GM21447 (cell line): ENCODE results near the gene PRPSAP1.
A peak's percentile ranks its signal among the peaks of the same experiment; 100 is the strongest.

Experiments used
- ATAC-seq: cut with Tn5 transposase; IDR thresholded peaks from one replicate; pipeline ENCODE4 v1.9.1; 2021; ENCODE audit not compliant: unreplicated experiment

The PRPSAP1 gene

DNA sequence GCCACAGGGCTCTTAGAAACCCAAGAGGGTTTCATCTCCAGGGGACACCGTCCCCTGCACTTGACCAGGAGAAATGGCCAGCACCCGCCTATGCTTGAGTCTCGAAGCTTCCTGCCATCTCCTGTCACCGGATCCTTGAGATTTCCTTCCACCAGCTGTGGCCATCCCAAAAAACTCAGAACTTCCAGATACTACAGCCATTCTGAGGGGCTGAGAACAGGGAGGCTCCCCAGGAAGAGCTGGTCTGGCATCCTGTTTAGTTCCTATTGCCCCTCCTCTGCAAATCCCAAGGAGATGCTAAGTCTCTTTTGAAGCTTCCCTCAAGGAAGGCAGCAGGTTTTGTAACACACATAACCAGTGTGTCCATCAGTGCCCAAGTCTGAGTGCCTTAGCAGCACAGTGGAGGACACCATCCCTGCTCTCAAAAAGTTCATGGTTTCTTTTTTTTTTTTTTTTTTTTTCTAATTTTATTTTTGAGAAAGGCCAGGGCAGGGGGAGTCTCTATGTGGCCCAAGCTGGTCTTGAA lies 86.6 kb downstream of the PRPSAP1 start:
- ATAC-seq, result no peak

DNA sequence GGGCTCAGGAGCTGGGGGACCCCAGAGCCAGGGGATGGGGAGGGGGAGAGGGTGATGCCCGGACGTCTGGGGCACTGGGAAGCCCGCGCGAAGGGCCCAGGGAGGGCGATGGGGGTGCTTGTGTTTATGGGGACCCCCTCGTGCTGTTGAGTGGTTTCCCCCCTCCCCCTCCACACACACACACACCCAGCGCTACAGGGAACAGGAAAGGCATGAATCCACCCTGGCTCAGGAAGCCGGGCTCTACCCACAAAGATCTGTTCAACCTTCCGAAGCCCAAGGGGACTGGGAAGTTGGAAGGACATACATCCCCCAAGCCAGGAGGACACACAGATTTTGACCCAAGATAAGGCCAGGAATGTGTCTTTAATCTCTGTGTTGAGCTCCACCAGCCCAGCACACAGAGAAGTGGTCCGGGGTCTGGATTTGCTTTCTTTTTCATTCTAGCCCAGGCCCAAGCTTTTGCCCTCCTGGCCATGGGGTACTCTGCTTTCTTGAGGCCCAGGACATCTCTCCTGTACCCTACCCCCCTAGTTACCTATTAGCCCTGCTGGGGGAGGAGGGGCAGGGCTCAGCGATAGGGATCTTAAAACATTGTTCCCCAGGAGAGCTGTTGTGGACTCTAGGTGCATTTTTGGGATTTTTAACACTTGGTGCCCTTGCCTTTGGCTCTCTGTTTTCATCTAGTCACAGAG lies 87.3 kb downstream of the PRPSAP1 start:
- ATAC-seq, result no peak

DNA sequence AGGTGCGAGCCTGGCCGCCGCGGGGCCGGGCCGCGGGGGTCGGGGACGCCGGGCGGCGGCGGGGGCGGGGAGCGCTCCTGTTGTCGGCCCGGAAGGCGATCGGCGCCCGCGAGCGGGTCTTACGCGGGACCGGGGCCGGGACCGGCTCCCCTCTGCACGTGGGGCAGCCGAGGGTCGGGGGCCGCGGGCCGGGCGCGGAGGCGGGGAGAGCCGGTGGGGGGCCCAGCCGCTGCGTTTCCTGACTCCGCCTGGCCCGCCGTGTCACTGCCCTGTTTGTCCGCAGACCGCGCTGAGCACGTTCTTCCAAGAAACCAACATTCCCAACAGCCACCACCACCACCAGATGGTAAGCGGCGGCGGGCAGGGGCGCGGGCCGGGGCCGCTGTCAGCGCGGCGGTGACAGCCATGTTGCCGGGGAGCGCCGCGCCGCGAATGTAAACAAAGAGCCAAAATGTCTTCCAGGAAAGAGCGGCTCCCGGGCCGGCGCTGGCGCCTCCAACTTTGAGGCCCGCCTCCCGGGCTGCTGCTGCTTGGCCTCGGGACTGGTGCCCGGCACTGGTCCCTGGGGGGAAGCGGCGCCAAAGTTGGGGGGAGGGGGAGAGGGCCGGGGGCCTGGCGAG lies 88.0 kb downstream of the PRPSAP1 start:
- ATAC-seq, result no peak

DNA sequence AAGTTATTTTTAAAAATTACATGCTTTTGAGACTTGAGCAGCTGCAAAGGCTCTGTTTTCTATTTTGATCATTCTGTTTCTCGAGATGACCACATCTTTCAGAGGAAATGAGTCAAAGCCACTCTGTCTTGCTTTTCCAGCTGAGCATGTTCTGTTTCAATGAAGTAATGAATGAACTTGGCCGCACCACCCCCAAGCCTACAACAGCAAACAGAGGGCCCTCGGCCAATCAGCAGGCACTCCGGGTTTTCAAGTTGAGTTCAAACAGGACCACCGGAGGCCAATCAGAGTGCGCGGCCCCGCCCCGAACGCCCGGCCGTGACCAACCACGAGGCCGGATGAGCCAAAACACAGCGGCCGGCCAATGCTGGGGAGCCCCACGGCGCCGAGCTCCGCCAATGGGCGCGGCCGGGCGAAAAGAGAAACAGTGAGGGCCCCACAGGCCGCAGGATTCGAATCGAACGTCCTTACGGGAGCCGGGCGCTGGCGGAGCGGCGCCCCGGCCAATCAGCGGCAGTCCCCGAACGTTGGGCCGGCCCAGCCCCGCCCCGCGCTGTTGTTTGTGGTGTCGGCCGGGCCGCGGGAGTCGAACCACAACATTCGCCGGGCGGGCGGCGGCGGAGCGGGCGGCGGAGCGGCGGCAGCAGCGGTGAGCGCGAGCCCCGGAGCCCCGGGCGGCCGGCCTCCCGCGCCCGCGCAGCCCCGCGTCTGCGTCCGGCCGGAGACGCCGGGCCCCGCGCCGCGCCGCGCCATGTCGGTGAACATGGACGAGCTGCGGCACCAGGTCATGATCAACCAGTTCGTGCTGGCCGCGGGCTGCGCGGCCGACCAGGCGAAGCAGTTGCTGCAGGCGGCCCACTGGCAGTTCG lies 88.7 kb downstream of the PRPSAP1 start, which contains the start of gene UBALD2:
Gene UBALD2 (plus strand): TSS at position 594 of the 869 bp plus-strand sequence. CDS start 158 bp downstream, at position 752.
- ATAC-seq, result peak; percentile 59

DNA sequence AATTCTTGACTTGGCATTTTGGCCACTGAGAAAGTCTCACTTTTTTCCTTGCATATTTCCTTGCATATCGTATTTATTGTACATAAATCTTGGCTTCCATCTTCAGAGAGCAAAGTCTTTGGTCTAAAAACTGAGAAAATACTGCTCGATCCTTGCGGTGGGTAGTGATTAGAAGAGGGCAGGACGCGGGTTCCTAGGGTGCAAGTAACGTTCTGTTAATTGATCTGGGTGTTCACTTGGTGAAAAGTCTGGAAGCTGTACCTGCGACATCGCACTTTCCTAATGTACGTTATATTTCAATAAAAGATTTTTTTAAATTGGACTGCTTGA lies 89.3 kb downstream of the PRPSAP1 start:
- peak; percentile 0 for ATAC-seq

DNA sequence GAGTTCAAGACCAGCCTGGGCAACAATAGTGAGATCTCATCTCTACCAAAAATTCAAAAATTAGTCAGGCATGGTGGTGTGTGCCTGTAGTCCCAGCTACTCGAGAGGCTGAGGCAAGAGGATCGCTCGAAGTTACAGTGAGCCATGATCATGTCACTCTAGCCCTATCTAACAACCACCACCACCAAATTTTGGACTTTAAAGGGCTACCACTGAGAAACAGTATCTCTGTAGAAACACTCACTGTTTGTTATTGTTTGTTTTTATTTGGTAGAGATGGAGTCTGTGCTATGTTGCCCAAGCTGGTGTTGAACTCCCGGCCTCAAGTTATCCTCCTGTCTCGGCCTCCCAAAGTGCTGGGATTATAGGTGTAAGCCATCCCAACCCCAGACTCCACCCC lies 89.8 kb downstream of the PRPSAP1 start:
- no peak for ATAC-seq

DNA sequence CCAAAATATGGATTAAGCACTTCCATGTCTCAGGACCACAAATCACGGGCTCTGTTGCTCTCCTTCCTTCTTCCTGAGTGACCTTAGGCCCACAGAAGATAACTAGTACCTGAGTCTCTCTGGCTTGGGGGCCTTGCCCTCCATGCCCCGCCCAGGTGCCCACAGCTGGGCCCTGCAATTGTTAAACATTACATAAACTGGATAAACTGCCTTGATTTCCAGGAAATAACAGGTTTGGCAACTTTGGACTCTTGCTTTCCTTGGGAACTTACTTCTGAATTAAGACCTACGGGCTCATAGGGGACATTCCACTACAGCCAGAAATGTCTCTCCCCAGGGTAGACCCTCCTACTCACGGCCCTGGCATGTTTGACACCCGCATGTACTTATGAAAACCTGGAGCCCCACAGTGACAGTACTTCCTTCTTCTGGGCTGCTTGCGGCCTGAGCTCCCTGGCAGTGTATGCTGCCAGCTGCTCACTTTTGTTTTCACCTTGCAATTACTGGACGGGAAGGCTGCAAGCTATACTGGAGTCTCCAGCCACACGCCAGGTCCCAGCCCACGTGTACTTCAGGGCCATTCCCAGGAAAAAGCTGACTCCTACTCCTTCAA lies 90.9 kb downstream of the PRPSAP1 start:
- no peak for ATAC-seq

DNA sequence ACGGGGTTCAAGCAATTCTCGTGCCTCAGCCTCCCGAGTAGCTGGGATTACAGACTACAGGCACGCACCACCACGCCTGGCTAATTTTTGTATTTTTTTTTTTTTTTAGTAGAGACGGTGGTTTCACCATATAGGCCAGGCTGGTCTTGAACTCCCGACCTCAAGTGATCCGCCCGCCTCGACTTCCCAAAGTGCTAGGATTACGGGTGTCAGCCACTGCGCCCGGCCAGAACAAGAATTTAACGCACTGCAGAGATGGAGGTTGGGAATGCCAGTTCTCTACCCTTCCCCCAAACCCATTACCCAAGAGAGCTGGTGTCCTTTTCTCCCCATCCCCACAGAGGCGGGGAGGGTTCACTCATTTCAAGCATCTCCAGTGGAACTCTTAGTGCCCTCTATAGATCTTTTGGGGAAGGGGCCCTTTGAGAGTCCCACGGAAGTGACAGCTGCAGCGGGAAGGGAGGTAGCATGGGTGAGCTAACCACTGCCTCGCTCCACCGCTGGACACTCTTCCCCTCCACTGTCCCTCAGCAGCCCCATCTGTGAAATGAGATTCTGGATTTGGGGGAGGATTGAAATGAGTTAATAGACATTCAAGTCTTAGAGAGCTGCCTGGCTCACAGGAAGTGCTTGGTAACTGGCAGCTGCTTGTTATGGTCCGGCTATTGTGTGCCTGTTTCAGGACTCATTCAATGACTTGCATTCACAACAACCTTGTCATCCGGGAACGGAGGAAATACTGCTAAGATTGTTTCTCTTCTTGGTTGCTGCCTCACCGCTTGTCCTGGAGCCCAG lies 92.1 kb downstream of the PRPSAP1 start:
- ATAC-seq, result no peak

DNA sequence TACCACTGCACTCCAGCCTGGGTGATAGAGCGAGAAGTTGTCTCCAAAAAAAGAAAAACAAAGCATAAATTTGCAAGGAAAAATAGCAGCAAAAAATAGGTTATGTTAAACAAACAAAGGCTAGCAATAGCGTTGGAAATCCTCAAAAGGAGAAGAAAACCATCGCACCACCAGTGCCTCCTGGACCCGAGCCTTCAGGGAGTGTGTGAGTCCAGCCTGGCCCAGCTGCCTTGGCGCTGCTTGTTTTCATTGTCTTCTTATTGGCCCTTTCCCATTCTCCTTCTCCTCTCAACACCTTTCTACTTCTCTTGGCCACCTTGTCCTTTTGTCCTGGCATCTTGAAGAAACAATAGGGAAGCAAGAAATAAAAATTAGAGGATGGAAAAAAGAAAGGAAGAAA lies 93.0 kb downstream of the PRPSAP1 start:
- no peak for ATAC-seq

DNA sequence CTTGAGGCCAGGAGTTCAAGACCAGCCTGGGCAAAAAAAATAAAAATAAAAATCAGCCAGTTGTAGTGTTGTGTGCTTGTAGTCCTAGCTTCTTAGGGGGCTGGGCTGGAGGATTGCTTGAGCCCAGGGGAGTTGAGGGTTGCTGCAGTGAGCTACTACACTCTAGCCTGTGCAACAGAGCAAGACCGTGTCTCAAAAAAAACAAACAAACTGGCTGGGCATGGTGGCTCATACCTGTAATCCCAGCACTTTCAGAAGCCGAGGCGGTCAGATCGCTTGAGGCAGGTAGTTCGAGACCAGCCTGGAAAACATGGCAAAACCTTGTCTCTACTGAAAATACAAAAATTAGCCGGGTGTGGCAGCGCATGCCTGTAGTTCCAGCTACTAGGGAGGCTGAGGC lies 93.5 kb downstream of the PRPSAP1 start:
- no peak for ATAC-seq
